Activated CD4-positive, alpha-beta T cell treated with anti-CD3 and anti-CD28 coated beads for 24 hours (primary cell): ENCODE measurements around the gene ITPRIPL2.

Source experiments
- DNase-seq, 2 donors: peaks; one replicate each; pipeline ENCODE4 v3.0.0-alpha.2; 2020; ENCODE audit warnings: low read depth in 2 of 2

The ITPRIPL2 gene

GRCh38 chr16:19093631-19094541 lies 19.9 kb upstream of the ITPRIPL2 start:
- DNase-seq, result no peak

- no peak for DNase-seq
Measured at GRCh38 chr16:19094542-19095365, 19.0 kb upstream of the ITPRIPL2 start.

GRCh38 chr16:19095654-19096053 lies 18.1 kb upstream of the ITPRIPL2 start:
- DNase-seq, result no peak

- no peak for DNase-seq
Measured at GRCh38 chr16:19098173-19098572, 15.6 kb upstream of the ITPRIPL2 start.

GRCh38 chr16:19102187-19102872 lies 11.4 kb upstream of the ITPRIPL2 start:
- DNase-seq, result no peak

GRCh38 chr16:19104607-19105006 lies 9.2 kb upstream of the ITPRIPL2 start:
- DNase-seq, result no peak

- no peak for DNase-seq
Measured at GRCh38 chr16:19105131-19105530, 8.6 kb upstream of the ITPRIPL2 start.

- no peak for DNase-seq
Measured at GRCh38 chr16:19105891-19106624, 7.7 kb upstream of the ITPRIPL2 start.

- DNase-seq, result no peak
Measured at GRCh38 chr16:19106625-19107020, 7.1 kb upstream of the ITPRIPL2 start.

- no peak for DNase-seq
Measured at GRCh38 chr16:19108409-19109287, 5.1 kb upstream of the ITPRIPL2 start.

- DNase-seq, result no peak
Measured at GRCh38 chr16:19109288-19109664, 4.5 kb upstream of the ITPRIPL2 start.

GRCh38 chr16:19110537-19111360 lies 3.0 kb upstream of the ITPRIPL2 start:
- DNase-seq, result no peak

GRCh38 chr16:19112099-19112407 lies 1.7 kb upstream of the ITPRIPL2 start:
- no peak for DNase-seq

- no peak for DNase-seq
Measured at GRCh38 chr16:19114359-19115147, 789 bp downstream of the ITPRIPL2 start.

GRCh38 chr16:19115148-19116021 lies 1.6 kb downstream of the ITPRIPL2 start:
- DNase-seq, result no peak

GRCh38 chr16:19116711-19117449 lies 3.1 kb downstream of the ITPRIPL2 start:
- DNase-seq, result no peak

- DNase-seq, result no peak
Measured at GRCh38 chr16:19118938-19119431, 5.2 kb downstream of the ITPRIPL2 start.
